Frontal cortex (tissue), 4 donors: ENCODE data around the gene PWP1. TPM values are rescaled to one million over a fixed set of nuclear protein-coding genes. Genes with fewer than 3 reads are reported as not detected.

Experiments
- DNase-seq, 2 donors: peaks; one replicate each; pipeline ENCODE4 v3.0.0; 2012; ENCODE audit warnings: low spot score in 2 of 2
- FAIRE-seq: peaks from 2 replicates; lab custom pipeline; 2012; peaks lifted over from hg19 to GRCh38; lab: Jason Lieb, UNC
- total RNA-seq: library from RNA; depleted of rRNA; stranded (reverse); fragments of >200 nt; gene quantifications from one replicate; pipeline ENCODE4 v1.2.3, GENCODE V29; 2014
- donor health status: control.
- donor health status: control.
- donor health status: control.

PWP1 gene
- total RNA-seq, 1 donor from 2014 or later = 79.1 TPM

DNA sequence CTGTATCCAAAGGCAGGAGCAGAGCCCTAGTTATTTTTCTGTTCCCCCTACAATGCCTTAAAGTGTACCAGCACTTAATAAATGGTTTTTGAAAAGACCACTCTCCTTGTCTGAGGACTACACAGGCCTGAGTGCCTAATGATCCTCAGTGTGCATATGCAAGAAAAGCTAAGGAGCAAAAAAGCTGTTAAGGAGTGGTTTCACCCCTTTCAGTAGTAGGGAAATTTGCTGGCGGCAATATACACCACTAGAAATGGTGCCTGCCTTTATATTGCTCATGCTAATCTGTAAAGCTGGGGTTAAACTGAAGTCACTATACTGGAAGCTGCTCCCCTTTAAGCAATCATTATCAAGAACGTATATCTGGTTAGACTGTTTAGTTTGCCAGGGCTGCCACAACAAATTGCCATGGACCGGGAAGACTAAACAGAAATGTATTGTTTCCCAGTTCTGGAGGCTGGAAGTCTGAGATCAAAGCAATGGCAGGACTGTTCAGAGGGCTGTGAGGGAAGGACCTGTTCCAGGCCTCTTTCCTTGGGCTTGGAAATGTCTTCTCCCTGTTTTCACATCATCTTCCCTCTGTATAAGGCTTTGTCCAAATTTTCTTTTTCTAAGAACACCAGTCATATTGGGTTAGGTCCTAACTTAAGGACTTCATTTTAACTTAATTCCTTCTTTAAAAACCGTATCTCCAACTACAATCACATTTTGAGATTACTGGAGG is 45.2 kb downstream of the PWP1 start:
- DNase-seq (no peak), FAIRE-seq (no peak)

DNA sequence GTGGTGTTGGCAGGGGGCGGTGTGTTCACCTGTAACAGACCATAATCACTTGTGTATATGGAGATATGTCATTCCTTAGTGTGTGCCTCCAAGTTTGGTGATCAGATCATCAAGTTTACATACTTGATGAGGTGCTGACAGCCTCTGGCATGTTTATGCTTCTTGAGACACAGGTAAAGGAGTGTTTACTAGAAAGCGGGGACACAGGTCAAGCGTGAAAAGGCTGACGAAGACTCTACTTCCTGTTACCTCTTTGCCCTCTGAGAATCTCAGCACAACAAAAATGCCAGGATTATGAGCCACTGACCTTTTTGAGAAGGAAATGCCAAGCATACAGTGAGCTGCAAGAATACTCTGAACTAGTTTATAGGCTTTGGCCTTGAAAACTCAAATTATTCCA is 45.8 kb downstream of the PWP1 start:
- no peak for FAIRE-seq
- no peak for DNase-seq

DNA sequence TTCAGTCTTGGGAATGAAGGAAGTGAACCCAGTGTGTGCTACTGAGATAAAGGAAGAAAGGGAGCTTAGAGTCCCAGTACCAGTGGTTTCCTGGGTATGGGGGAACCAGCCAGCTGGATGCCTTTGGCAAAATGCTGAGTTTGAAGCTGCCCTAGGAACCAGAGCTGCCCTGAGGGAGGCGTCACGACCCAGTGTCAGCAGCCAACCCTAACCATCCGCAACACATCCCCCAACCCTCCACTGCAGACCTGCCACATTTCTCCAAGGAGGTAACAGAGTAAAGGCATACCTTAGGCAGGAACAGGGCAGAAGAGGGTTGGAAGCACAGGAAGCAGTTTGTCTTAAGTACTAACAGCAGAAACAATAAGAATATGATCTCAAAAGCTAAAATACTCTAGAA is 46.8 kb downstream of the PWP1 start:
- FAIRE-seq (no peak), DNase-seq (no peak)

DNA sequence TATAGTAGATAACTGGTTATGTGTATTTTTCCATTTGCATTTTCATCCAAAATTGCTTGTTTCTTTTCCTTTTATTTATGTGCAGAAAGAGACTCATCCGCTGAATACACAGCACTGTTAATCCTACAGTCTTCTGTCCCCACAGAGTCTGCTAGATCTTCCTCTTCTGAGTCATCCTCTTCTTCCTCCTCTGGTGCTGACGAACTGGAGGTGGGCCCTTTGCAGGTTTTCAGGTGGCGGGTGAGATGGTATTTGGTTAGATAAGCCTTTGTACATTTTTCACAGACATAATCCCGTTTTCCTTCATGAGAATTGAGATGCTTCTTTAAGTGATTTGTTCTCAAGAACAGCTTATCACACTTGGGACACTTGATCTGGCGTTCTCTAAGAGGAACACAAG is 48.5 kb downstream of the PWP1 start:
- FAIRE-seq (no peak), DNase-seq (no peak)

GRCh38 chr12:107735763-107736162 is 50.2 kb downstream of the PWP1 start:
- FAIRE-seq (no peak), DNase-seq (no peak)

GRCh38 chr12:107736914-107737313 is 51.3 kb downstream of the PWP1 start:
- FAIRE-seq = no peak
- no peak for DNase-seq

- FAIRE-seq (no peak), DNase-seq (no peak)
These were observed 62.9 kb downstream of the PWP1 start for GRCh38 chr12:107748472-107748871.

GRCh38 chr12:107749083-107749482 is 63.5 kb downstream of the PWP1 start:
- no peak for FAIRE-seq
- no peak for DNase-seq

DNA sequence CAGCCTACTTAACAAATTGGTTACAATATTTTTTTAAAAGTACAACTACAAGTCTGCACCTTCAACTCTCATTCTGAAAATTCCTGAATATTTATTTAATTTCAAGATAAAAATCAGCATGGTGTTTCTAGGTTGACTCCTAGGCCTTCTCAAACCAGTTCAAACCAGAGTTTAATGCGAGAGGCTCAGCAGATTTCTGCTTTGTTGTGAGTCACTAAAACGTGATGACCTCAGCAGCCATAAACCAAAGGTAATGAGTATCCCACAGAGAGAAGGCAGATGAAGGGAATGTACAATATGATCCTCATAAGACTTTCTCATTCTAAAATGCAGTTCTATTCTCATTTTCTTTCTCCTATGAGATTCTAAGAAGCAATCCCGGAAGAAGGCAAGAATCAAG is 73.8 kb downstream of the PWP1 start:
- FAIRE-seq (no peak), DNase-seq (no peak)

GRCh38 chr12:107760207-107760808 is 74.7 kb downstream of the PWP1 start:
- DNase-seq = peak in 1 of 2 donors; percentile 29
- no peak for FAIRE-seq

GRCh38 chr12:107760809-107761501 is 75.4 kb downstream of the PWP1 start, which contains the start of gene PRDM4:
Gene PRDM4, minus strand, starts transcription at chr12:107761137. Its CDS starts 622 bp downstream, at chr12:107760515.
- FAIRE-seq = no peak

DNA sequence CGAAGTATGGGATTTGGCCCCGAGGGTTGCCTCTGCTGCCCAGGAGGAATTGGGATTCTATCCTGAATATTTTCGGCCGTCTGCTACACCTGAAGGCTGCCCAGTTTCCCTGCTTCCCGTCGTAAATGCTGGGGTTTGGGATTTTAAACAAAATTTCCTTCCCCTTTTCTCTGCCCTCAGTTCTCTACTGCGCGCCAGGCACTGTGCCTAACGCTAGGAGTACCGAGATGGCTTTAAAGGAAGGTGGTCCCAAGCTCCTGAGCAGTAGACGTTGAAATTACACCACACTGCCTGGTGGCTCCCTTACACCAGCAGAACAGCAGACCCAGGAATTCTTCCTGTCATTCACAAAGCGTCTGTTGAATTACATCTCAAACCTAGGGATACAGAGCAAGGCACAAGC is 75.9 kb downstream of the PWP1 start:
- DNase-seq = no peak
- no peak for FAIRE-seq

More at GRCh38 chr12:107760809-107761501, 75.4 kb downstream of the PWP1 start, which contains the start of gene PRDM4:
- peak; percentile 95 to 96 for DNase-seq

Other genes with a start within 250 kb of the PWP1 start
- gene PRDM4, start 75.3 kb downstream of the PWP1 start, total RNA-seq = 21.2 TPM
- not detected for gene ASCL4, start 88.9 kb downstream of the PWP1 start, total RNA-seq